GM18909 (cell line): ENCODE results near the gene UBAP2L.
A peak's percentile ranks its signal among the peaks of the same experiment; 100 is the strongest.
"Not testable (repeated sequence)": the region's sequence is repeated elsewhere in the genome, so short reads cannot be mapped to it uniquely, and the experiment has no call there.

Source experiments
- ATAC-seq: cut with Tn5 transposase; IDR thresholded peaks from one replicate; pipeline ENCODE4 v1.9.1; 2021; ENCODE audit warnings: mild to moderate bottlenecking; ENCODE audit not compliant: unreplicated experiment, poor library complexity

Gene UBAP2L

GRCh38 chr1:154239491-154239890 is 18.7 kb downstream of the UBAP2L start:
- ATAC-seq: no peak

- ATAC-seq: no peak
Observed at GRCh38 chr1:154240294-154240833, 19.6 kb downstream of the UBAP2L start.

GRCh38 chr1:154241703-154242351 is 21.1 kb downstream of the UBAP2L start:
- ATAC-seq: no peak

DNA sequence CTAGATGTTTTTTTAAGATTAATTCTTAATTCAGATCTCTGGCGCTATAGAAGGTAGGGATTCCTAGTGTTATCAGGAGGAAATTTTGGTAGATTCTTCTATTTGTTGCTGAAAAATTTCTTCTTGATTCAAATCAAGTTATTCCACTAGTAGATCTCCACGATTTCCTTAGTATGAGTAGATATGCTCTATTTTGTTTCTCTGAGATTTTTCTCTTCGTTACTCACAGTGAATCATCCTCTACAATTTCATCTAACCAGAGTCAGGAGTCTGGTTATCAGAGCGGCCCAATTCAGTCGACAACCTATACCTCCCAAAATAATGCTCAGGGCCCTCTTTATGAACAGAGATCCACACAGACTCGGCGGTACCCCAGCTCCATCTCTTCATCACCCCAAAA is 32.9 kb downstream of the UBAP2L start:
- no peak for ATAC-seq

DNA sequence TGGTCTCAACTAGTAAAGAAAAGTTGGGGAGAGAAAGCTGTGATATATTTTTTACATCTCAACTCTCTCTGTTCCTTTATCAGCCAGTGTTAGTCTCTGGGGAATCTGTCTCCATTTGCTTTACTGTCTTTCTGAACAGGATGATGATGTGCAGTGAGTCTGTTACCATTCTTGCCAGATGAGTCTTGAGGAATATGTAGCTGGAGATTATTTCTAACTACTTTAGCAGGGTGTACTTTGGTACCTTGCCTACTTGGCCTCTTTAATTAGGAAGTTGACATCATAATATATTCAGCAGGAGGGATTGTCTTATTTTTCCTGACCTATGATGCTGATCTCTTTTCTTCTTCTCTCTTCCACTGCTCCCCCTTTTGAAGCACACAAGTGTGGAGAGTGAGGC is 35.9 kb downstream of the UBAP2L start:
- no peak for ATAC-seq

DNA sequence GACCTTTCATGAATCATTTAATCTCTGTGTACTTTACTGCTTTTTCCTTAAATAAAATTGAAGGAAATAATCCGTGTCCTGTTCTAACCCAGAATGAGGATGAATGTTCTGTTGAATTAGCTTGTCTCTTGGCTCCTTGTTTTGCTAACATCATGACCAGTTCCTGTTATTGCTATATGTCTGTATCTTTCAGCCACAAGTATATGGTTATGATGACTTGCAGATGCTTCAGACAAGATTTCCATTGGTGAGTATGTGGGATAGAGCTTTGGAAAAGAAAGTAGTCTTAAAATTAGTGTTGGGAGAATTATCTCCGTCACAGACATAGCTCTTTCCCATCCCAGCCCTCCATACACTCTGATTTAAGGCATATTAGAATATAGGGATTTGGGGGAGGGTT is 38.0 kb downstream of the UBAP2L start:
- no peak for ATAC-seq

DNA sequence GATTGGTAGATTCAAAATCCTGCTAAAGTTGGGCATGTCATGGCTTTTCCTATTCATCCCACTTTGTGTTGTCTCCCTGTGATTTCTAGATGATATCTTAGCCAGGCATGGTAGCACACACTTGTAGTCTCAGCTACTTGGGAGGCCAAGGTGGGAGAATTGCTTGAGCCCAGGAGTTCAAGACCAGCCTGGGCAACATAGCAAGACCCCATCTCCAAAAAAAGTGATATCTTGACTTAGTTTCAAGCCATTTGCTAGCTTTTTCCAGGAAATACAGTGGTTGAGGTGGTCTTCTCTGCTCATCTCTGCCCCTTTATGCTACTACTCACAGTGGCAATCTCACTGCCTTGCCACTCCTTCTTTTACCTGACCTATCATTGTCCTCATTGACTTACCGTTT is 39.4 kb downstream of the UBAP2L start:
- ATAC-seq: no peak

- no peak for ATAC-seq
Observed at GRCh38 chr1:154263465-154264332, 42.9 kb downstream of the UBAP2L start.

DNA sequence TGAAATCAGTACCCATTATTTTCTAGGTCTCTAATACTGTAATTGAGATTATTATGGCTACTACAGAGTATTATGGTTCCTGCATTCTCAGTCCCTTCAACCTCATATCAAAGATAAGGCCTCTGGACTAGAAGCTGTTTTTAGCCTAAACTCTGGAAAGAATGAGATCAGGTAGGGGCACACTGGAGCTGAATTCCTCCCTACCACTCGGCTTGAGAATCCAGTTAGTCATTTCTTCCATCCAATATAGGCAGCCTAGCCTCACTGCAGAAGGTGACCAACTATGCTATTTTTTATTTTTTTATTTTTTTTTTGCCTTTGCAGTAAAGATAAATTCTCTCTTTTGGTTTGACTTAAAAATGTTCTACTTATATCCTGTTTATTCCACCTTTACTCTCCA is 43.7 kb downstream of the UBAP2L start:
- no peak for ATAC-seq

DNA sequence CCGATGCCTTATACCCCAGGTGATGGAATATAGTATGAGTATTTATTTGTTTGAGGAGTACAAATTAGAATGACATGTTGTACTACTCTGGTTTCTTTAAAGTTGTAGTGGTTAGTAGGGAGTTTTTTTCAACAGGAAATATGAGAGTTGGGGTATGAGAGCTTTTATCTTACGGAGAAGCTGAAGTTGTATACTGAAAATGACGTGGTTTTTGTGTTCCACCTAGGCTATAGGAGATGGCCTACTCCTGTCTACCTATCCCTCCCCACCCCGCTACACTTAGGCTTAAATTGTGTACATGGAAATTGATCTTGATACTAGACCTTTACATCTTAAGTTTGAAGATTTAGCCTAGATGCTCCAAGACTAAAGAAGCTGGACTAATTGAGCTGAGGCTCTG is 44.8 kb downstream of the UBAP2L start:
- no peak for ATAC-seq

DNA sequence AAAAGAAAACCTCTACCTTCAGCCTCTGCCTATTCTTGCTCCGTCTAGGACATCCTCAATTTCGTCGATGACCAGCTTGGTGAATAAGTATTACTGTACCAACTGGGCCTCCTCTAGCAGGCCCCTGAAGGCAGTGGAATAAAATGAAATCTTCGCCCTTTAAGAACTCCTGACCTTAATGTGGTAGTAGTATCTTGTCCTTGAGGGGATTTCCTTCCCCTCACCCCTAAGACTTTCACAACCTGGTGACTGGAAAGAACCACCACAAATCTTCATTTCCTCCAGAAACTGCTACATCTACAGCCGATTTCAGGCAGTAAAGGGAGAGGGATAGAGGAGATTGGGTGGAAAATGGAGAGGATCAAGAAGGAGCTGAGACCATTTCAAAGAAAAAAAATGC is 50.1 kb downstream of the UBAP2L start:
- no peak for ATAC-seq

GRCh38 chr1:154272217-154272998 is 51.7 kb downstream of the UBAP2L start, which contains the start of gene HAX1:
HAX1 (plus strand) TSS chr1:154272629; CDS start chr1:154272724, 95 bp downstream.
- ATAC-seq: peak; percentile 92

DNA sequence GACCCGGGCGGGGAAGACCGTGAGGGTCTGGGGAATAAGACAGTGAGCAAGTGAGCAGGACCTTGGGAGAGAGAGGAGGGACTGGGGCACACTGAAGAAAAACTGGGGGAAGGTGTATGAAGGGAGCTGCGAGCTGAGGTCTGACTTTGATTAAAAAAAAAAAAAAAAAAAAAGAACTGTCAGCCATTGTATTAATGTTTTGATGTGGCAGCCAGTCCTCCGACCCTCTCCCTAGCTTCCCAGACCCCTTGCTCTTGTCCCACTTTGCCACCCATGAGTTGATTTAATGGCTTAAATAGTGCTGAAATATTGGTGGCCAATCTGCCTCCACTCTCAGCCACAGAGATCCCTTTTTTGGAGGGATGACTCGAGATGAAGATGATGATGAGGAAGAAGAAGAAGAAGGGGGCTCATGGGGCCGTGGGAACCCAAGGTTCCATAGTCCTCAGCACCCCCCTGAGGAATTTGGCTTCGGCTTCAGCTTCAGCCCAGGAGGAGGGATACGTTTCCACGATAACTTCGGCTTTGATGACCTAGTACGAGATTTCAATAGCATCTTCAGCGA is 52.3 kb downstream of the UBAP2L start:
- no peak for ATAC-seq

DNA sequence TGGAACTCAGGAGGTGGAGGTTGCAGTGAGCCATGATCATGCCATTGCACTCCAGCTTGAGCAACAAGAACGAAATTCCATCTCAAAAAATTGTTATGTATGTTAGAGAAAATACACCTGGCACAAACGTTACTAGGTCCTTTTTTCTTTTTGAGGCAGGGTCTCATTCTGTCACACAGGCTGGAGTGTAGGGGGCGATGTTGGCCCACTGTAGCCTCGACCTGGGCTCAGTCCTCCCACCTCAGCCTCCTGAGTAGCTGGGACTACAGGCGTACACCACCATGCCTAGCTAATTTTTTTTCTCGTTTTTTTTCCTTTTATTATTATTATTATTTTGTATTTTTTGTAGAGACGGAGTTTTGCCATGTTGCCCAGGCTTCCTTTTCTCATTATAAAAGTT is 56.0 kb downstream of the UBAP2L start:
- no peak for ATAC-seq

- ATAC-seq: not testable (repeated sequence)
Observed at GRCh38 chr1:154287591-154287990, 66.8 kb downstream of the UBAP2L start.

DNA sequence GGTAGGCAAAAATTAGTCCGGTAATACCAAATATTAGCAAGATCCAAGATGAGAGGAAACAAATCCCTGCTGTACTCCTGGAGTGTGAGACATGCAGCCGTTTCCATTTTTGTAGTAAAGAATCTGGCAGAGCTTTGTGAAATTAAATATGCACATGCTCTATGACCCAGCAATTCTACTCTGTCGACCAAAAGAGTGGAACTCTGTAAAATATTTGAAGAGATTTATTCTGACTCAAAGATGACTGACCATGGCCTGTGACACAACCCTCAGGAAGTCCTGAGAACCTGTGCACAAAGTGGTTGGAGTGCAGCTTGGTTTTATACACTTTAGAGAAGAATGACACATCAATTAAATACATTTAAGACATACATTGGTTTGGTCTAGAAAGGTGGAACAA is 67.9 kb downstream of the UBAP2L start:
- ATAC-seq: no peak

GRCh38 chr1:154290921-154291320 is 70.2 kb downstream of the UBAP2L start:
- ATAC-seq: no peak

- no peak for ATAC-seq
Observed at GRCh38 chr1:154295408-154296235, 74.9 kb downstream of the UBAP2L start.

GRCh38 chr1:154301582-154301981 is 80.8 kb downstream of the UBAP2L start:
- no peak for ATAC-seq
